ENCODE measurements around the gene ATL1. TPM values are rescaled to one million over a fixed set of nuclear protein-coding genes. Genes with fewer than 3 reads are reported as not detected.

The ATL1 gene
- 10.3 and 12.2 TPM in 2 replicates for total RNA-seq (2012; rRNA removed)
- 5.3 and 6.0 TPM in 2 replicates for polyA plus RNA-seq (2012; rRNA removed)
- polyA plus RNA-seq (2012; cell fraction: cytosol; rRNA removed) = 1.5 and 3.6 TPM in 2 replicates
- 2.4 and 3.9 TPM in 2 replicates for polyA plus RNA-seq (2012; cell fraction: nucleus; rRNA removed; ENCODE audit: low replicate concordance)
- Bru-seq, nascent RNA = percentile 50 among the genes with signal in this experiment
- BruChase-seq, experiment 1, labeled RNA remaining after a 6-hour chase = percentile 39 among the genes with signal in this experiment
- BruChase-seq, experiment 2, labeled RNA remaining after a 2-hour chase = percentile 40 among the genes with signal in this experiment
- long read RNA-seq, partial matches to known transcripts = 6 of 11 reads
- long read RNA-seq, other reads (novel, unspliced or antisense) = 5 of 11 reads

GRCh38 chr14:50559990-50560930 is at the start of gene ATL1:
ATL1 (plus strand) TSS chr14:50560145; CDS start chr14:50560266, 121 bp downstream.
- peak within 1 kb of the TSS; percentile 90 for H2AFZ ChIP-seq (replicated peaks; ENCODE audit: low read length, poor library complexity)
- no TSS peak for BruUV-seq (replicated peaks)
- peak within 1 kb of the TSS; percentile 88 for H3K4me2 ChIP-seq (ENCODE audit: low read depth, low read length)
- H3K4me3 ChIP-seq (ENCODE audit: insufficient read depth, low read depth, low read length) = peak within 1 kb of the TSS; percentile 92
- no peaks in the 10 kb centered on the region for H3K27me3 ChIP-seq (ENCODE audit: control insufficient read depth, insufficient read depth, low read length)
- H3K36me3 ChIP-seq (ENCODE audit: control insufficient read depth, insufficient read depth, low read length) = no peaks in the 10 kb centered on the region
- no peaks in the 10 kb centered on the region for H4K20me1 ChIP-seq (ENCODE audit: insufficient read depth, low read length)
- in situ Hi-C loops (cut with MboI; ENCODE audit: low sequenced_read_pairs) (no loop called here), dilution Hi-C loops (cut with HindIII; ENCODE audit: low sequenced_read_pairs, unreplicated experiment) (no loop called here), intact Hi-C loops (cut with micrococcal nuclease) (no loop called here)
- H2AK5ac ChIP-seq (ENCODE audit: low read depth, low read length) = 0 out of 2 replicates have a peak within 1 kb of the TSS, but pooled peaks have one; percentile 15
- H3K79me1 ChIP-seq (ENCODE audit: low read depth in 1 of 2, low read length in 2 of 2) = peaks cover 2 to 7% of the 10 kb centered on the region in 2 experiments; a peak in 1 of 4 replicates
- H3K27ac ChIP-seq (ENCODE audit: insufficient read depth, low read length) = peak within 1 kb of the TSS; percentile 81
- peak; percentile 74 for DNase-seq
- H4K91ac ChIP-seq (ENCODE audit: insufficient read depth, low read depth, low read length) = peak within 1 kb of the TSS; percentile 37; the same call in 1 of the 2 replicates
- H3K18ac ChIP-seq (ENCODE audit: low read depth, low read length) = peak within 1 kb of the TSS; percentile 40; the same call in 1 of the 2 replicates
- H3K23ac ChIP-seq (ENCODE audit: low read depth, low read length) = peak within 1 kb of the TSS; percentile 89
- H3K14ac ChIP-seq (replicated peaks; ENCODE audit: low read depth, low read length) = peak within 1 kb of the TSS; percentile 62
- ATAC-seq (ENCODE audit: low read depth) = peak; percentile 91
- H2AK9ac ChIP-seq (replicated peaks; ENCODE audit: low read depth, low read length, poor library complexity) = peak within 1 kb of the TSS; percentile 89
- peak within 1 kb of the TSS; percentile 71 to 85; a peak in 3 of 4 replicates for H4K8ac ChIP-seq (ENCODE audit: low read depth in 2 of 2, low read length in 2 of 2)
- TF ChIP-seq MAZ (IDR thresholded peaks at IDR 0.05; ENCODE audit: borderline replicate concordance, low read depth, low read length) (peak; percentile 64; the same call in 1 of the 2 replicates), RAD21 (IDR thresholded peaks at IDR 0.05; ENCODE audit: low read length) (no peak), RFX5 (IDR thresholded peaks at IDR 0.05; ENCODE audit: low read depth, low read length) (no peak), USF2 (IDR thresholded peaks at IDR 0.05; ENCODE audit: low read depth, low read length) (no peak), MAFK (IDR thresholded peaks at IDR 0.05; ENCODE audit: low read depth, low read length) (no peak), CTCF (conservative IDR thresholded peaks at IDR 0.05; ENCODE audit: low read depth, low read length) (no peak), NFE2L2 (IDR thresholded peaks at IDR 0.05; ENCODE audit: low read depth, low read length) (no peak), MXI1 (IDR thresholded peaks at IDR 0.05; ENCODE audit: borderline replicate concordance, low read depth, low read length) (peak; percentile 74; the same call in 1 of the 2 replicates), POLR2A (IDR thresholded peaks at IDR 0.05; ENCODE audit: low read depth, low read length) (0 out of 2 replicates have a peak, but pooled peaks have one; percentile 5), ELK1 (IDR thresholded peaks at IDR 0.05; ENCODE audit: borderline replicate concordance, low read depth, low read length) (no peak)
- H3K4me1 ChIP-seq (ENCODE audit: control insufficient read depth, insufficient read depth, low read length) = no peaks in the 10 kb centered on the region
- H3K56ac ChIP-seq (ENCODE audit: extremely low read depth, insufficient read depth, low read length) = peak within 1 kb of the TSS; percentile 72; the same call in 1 of the 2 replicates
- H2BK15ac ChIP-seq (ENCODE audit: low read depth, low read length) = peak within 1 kb of the TSS; percentile 70; the same call in 1 of the 3 replicates
- H2BK20ac ChIP-seq (ENCODE audit: low read depth, low read length) = no peak within 1 kb of the TSS; the same call in 1 of the 2 replicates
- peak within 1 kb of the TSS; percentile 87 for H3K9ac ChIP-seq (ENCODE audit: low read depth, low read length)
- no peaks in the 10 kb centered on the region for H3K9me1 ChIP-seq (ENCODE audit: insufficient read depth, low read length)
- no peaks in the 10 kb centered on the region for H3K9me3 ChIP-seq (ENCODE audit: control insufficient read depth, insufficient read depth, low read length)
- ChIA-PET POLR2A (ENCODE audit: unreplicated experiment) (interaction anchor here (0.5 to 0.6 kb wide), 2 partner anchors 213 to 248 kb away, joined by 3 read pairs; partner anchors contain the start of genes DMAC2L and L2HGDH), CTCF (interaction anchor here (1.7 kb wide), 1 partner anchor 17 kb away, joined by 4 read pairs; no protein-coding TSS in a partner anchor)
- 0% methylated on average over 8 of the region's 66 CpGs; no CpG with 5 or more reads in 1 of the 2 experiments for WGBS, 2 experiments (ENCODE audit: extremely low coverage in 2 of 2, insufficient read length in 1 of 2)
- peak within 1 kb of the TSS; percentile 62 for H2BK5ac ChIP-seq (ENCODE audit: low read depth, low read length, poor library complexity, severe bottlenecking)
- peak within 1 kb of the TSS; percentile 66 for H4K5ac ChIP-seq (ENCODE audit: low read depth, low read length)
- H2BK120ac ChIP-seq (ENCODE audit: low read depth, low read length) = peak within 1 kb of the TSS; percentile 12; the same call in 1 of the 2 replicates
- H3K4ac ChIP-seq (ENCODE audit: low read depth, low read length) = peak within 1 kb of the TSS; percentile 55

Data from IMR-90 (cell line).